GM21423 (cell line): Measurements from ENCODE around the gene HIVEP1.
A peak's percentile ranks its signal among the peaks of the same experiment; 100 is the strongest.
"Not testable (repeated sequence)": the region's sequence is repeated elsewhere in the genome, so short reads cannot be mapped to it uniquely, and the experiment has no call there.

Experiments used
- ATAC-seq: cut with Tn5 transposase; IDR thresholded peaks from one replicate; pipeline ENCODE4 v1.9.1; 2021; ENCODE audit warnings: mild to moderate bottlenecking, moderate library complexity; ENCODE audit not compliant: unreplicated experiment

HIVEP1 gene

DNA sequence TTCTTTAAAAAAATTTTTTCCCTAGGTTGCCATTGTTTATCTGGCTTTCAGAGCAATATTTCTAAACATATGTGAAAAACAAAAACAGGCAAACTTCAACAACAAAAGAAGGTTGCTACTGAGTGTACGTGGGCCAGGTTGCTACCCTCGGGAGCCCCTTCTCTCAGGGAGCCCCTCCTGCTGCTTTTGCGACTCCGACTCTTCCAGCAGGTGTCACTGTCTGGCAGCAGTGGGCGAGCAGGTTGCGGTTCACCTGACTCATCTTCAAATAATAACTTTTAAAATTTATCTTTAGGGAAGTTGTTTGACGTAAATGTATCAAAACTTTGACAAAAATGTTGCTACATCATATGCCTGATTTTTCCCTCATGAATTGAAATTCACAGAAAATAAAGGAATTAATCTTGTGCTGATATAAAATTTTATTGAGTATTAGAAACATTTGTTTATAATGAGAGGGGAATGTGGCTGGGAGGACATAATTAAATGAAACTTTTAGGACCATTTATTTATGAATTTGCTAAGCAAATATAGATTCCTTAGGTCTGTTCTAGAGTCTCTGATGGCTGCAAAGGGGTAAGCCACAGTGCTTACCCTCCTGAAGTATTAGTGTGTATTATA, 138.8 kb downstream of the HIVEP1 start:
- no peak for ATAC-seq

- ATAC-seq, result no peak
These were observed 139.3 kb downstream of the HIVEP1 start for GRCh38 chr6:12151433-12151820.

DNA sequence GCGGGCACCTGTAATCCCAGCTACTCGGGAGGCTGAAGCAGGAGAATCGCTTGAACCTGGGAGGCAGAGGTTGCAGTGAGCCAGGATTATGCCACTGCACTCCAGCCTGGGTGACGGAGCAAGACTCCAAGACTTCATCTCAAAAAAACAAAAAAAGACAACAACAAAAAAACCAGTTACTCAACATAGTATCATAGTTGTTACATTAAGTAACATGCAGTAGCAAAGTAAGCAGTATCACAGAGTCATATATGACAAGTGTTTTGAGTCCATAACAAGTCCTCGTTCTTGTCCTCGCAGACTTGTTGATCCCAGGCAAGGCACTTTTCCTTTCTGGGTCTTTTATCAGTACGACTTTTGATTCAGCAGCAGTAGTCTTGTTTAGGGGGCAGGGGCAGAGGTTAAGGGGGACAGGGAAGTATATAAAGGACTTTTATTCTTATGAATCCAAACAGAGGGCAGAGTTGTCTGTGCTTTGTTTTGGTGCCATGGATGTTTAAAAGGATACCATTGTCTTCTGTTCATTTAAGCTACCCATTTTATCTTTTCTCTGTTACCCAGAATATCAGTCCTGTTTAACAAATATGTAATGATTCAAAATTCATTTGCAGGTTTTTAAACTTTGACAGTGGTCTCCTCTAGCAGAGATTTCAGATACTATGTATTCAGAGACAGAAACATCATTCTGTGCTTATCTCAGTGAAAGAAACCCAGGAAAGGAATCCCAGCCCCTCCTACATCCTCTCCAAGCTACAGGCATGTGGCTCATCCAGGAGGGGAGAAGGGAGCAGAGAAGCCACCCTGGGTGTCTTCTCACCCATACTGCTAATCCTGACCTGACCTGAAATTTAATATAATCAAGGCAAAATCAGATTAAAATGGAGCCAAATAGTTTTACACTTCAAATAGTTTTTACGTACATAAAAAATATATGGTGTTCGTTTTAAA, 140.2 kb downstream of the HIVEP1 start:
- no peak for ATAC-seq

DNA sequence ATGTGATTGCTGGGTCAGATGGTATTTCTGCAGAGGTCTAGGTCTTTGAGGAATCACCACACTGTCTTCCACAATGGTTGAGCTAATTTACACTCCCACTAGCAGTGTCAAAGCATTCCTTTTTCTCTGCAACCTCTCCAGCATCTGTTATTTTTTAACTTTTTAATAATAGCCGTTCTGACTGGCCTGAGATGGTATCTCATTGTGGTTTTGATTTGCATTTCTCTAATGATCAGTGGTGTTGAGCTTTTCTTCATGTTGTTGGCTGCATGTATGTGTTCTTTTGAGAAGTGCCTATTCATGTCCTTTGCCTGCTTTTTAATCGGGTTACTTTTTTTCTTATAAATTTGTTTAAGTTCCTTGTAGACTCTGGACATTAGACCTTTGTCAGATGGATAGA, 143.7 kb downstream of the HIVEP1 start:
- not testable (repeated sequence) for ATAC-seq

DNA sequence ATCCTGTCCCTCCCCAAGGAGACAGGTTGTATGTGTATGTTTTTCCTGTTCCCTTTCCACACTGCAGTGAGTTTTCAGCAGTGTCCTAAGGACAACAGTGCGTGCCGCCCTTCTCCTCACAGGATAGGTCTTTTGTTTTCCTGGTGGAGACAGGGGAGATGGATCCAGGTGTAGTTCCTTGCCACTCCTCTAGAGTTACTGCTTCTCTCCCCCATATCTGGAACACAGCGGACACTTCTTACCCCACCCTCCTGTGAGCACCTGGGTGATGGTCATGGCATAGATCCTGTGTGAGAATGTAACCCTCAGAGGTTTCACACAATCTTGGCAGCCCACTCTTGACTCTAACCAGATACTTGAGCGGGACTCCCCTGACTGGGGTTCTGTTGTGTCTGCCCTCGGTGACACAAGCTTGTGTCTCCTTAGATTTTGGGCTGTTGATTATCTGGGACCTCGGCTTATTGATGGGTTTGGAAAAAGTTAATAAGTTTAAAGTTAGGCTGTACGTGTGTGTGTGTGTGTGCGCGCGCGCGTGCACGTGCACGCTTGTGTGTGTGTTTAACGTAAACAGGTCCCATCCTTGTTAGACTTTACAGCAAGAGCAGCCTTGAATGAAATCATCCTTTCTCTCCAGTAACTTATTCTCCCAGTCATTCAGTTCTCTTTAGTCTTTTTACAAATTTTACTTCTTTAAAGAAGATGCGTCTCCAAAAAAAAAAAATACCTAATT, 146.7 kb downstream of the HIVEP1 start:
- no peak for ATAC-seq

GRCh38 chr6:12160326-12160725, 148.2 kb downstream of the HIVEP1 start:
- no peak for ATAC-seq

GRCh38 chr6:12162213-12162612, 150.1 kb downstream of the HIVEP1 start:
- no peak for ATAC-seq

- ATAC-seq, result peak; percentile 83
These were observed 151.0 kb downstream of the HIVEP1 start for GRCh38 chr6:12163149-12163548.

DNA sequence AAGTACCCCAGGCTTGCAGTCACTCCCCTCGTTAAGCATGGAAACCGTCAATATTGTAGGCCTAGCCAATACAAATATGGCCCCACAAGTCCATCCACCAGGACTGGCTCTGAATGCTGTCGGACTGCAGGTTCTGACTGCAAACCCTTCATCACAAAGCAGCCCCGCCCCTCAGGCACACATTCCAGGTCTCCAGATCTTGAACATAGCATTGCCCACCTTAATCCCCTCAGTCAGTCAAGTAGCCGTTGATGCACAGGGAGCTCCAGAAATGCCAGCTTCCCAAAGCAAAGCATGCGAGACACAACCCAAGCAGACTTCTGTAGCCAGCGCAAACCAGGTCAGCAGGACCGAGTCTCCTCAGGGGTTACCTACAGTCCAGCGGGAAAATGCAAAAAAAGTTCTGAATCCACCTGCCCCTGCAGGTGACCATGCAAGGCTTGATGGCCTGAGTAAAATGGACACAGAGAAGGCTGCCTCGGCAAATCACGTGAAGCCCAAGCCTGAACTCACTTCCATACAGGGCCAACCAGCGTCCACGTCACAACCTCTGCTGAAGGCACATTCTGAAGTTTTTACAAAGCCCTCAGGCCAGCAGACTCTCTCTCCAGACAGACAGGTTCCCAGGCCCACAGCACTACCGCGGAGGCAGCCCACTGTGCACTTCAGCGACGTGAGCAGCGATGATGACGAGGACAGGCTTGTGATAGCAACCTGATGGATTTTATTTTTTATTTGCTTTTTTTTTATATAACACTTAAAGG, 151.8 kb downstream of the HIVEP1 start:
- no peak for ATAC-seq

DNA sequence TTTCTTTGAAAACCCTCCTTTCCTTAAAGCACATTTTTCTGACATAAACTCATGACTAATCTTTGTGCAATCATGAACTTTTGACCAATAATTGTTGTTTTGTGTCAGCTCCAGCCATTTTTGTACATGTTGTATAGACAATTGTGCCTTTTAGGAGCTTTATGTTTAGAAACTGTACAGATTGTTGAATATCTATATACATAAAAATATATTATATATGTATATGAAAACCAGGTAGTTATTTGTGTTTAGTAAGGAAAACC, 152.3 kb downstream of the HIVEP1 start:
- no peak for ATAC-seq

DNA sequence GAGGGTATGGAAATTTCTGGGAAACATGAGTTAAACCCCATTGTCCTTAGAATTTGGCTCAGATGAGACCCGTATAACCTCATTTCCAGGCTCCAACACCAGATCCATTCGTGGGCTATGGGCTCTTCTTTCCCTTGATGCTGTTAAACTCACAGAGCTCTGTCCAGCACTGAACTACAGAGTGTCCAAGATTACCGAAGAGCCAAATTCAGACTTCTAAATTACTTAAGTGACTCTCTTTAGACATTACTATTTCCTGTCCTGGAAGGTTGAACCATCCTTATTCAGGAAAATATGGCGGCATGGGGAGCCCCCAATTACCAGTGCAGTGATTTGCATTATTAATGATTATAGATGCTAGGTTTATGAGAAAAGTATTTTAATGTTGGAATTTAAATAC, 153.2 kb downstream of the HIVEP1 start:
- ATAC-seq, result no peak

DNA sequence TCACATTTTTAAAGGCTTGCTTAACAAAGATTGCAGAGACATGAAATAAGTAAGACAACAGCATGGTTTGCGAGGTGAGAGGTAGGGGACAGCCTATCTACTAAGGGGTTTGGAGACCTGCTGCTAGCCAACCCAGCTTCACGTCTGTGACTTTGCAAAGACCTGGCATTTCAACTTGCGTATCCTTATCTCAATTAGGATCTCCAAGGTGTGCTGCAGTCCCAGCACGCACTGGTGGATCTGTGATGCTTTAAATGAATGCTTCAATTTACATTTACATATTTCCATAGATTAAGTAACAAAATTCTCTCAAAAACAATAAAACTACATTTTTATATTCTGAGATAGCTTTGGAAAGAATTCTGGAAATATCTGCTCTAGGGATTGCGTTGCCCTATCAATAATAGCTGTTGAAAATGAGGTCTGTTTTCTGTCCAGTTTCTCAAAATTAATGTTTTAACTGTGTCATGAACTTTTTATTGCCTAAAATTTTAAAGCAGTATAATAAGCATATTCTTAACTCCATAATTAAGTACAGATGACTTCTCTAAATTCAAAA, 153.7 kb downstream of the HIVEP1 start:
- no peak for ATAC-seq

DNA sequence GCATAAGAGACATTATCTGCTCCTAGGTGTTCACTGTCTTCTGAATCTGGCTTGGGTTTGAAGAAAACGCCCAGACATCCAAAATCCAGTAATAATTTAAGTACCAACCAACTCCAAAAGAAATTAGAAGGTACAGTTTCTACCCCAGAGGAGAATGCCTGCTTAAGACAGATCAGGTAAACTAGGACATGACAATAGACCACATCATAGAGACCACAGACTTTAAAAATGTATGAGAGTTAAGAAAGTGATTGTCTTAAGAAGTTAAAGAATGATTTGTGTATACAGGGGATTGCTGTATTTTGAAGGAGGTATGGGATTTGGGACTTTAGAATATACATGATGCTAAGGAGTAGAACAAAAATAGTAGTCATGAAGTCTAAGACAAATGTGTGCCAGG, 157.3 kb downstream of the HIVEP1 start:
- no peak for ATAC-seq

- no peak for ATAC-seq
These were observed 158.4 kb downstream of the HIVEP1 start for GRCh38 chr6:12170351-12171092.

DNA sequence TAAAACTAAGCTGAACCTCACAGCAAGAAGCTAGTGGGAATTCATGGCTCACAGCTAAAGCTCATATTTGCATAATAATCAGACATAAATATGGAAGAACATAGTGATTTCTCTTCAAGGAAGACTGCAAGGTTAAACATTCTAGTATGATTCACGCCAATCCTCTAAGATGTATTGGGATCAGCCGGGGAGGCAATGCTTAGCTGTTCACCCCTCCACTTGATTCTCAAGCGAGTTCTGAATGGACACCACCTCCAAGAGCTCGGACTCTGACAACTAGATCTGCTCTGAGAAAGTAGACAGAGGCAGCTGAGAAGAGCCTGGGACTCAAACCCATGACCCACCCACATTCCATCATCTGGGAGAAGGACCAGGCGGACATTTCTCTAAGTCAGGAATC, 159.6 kb downstream of the HIVEP1 start:
- ATAC-seq, result no peak

DNA sequence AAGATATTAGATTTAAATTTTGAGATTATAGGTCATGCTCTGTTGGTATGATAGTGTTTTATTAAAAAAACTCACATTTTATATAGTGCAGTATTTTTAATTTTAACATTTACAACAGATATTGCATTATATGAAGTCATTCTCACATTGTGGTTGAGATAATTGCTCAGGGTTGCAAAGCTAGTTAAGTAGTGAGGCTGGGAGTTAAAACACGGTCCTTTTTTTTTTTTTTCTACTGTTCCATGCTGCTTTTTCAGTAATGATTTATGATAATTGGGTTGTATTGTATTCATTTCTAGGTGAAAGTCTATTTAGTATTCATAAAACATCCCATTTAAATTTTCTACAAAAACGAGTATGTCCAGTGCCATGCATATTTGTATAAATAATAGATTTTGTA, 160.5 kb downstream of the HIVEP1 start:
- ATAC-seq, result no peak

GRCh38 chr6:12173181-12173580, 161.1 kb downstream of the HIVEP1 start:
- ATAC-seq, result no peak

DNA sequence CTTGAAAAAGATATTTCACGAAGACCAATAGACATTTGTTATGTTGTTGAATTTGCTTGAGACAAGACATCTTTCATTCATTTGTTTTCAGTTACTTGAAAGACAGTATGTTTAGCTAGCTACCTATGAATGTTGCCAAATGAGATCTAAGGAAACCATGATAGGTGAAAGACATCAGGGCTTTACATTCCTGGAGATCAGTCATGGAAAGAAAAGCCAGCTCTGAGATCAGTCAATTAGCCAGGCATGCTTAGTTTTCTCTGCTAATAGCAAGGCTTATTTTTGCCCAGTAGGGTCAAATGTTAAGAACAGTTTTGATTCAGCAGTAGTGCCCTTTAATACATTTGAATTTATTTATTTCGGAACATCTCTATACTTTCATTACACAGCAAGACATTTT, 161.5 kb downstream of the HIVEP1 start:
- ATAC-seq, result no peak

- ATAC-seq, result no peak
These were observed 162.8 kb downstream of the HIVEP1 start for GRCh38 chr6:12174878-12175277.

GRCh38 chr6:12175626-12176025, 163.5 kb downstream of the HIVEP1 start:
- no peak for ATAC-seq
